LNCAP (cell line): ENCODE measurements around the gene MIER3.

Experiments used
- TF ChIP-seq, protein P1 (sequence below): fragments of 450-650 bp; IDR thresholded peaks from 2 replicates; pipeline ENCODE4 v1.5.1; 2017; ENCODE audit warnings: mild to moderate bottlenecking

Gene MIER3

GRCh38 chr5:56893251-56893951 is 58.5 kb downstream of the MIER3 start:
- TF ChIP-seq, protein P1, sequence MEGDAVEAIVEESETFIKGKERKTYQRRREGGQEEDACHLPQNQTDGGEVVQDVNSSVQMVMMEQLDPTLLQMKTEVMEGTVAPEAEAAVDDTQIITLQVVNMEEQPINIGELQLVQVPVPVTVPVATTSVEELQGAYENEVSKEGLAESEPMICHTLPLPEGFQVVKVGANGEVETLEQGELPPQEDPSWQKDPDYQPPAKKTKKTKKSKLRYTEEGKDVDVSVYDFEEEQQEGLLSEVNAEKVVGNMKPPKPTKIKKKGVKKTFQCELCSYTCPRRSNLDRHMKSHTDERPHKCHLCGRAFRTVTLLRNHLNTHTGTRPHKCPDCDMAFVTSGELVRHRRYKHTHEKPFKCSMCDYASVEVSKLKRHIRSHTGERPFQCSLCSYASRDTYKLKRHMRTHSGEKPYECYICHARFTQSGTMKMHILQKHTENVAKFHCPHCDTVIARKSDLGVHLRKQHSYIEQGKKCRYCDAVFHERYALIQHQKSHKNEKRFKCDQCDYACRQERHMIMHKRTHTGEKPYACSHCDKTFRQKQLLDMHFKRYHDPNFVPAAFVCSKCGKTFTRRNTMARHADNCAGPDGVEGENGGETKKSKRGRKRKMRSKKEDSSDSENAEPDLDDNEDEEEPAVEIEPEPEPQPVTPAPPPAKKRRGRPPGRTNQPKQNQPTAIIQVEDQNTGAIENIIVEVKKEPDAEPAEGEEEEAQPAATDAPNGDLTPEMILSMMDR = no peak

DNA sequence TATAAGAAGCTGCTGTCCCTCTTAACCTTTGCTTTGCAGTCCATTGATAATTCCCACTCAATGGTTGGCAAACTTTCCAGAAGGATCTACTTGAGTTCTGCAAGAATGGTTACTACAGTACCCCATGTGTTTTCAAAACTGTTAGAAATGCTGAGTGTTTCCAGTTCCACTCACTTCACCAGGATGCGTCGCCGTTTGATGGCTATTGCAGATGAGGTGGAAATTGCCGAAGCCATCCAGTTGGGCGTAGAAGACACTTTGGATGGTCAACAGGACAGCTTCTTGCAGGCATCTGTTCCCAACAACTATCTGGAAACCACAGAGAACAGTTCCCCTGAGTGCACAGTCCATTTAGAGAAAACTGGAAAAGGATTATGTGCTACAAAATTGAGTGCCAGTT is 70.4 kb downstream of the MIER3 start:
- TF ChIP-seq, protein P1 = no peak

GRCh38 chr5:56876327-56876726 is 75.6 kb downstream of the MIER3 start:
- TF ChIP-seq, protein P1 = no peak

GRCh38 chr5:56873056-56873455 is 78.9 kb downstream of the MIER3 start:
- TF ChIP-seq, protein P1 = no peak

DNA sequence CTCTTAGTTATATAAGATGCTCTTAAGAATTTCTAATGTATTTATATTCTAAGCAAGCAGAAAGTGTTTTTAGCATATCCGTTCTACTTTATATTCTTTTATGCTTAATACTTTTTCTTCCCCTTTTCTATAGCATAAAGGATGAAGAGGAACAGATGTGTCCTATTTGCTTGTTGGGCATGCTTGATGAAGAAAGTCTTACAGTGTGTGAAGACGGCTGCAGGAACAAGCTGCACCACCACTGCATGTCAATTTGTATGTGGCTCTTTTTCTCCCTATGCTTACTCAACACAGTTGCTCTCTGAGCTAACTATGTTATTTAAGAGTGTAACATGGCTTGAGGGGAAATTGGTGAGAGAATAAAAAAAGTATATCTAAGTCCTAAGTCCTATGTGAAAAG is 80.1 kb downstream of the MIER3 start:
- TF ChIP-seq, protein P1 = no peak
